NCI-H2029 (cell line): ENCODE measurements around the gene ZSCAN1.
"Not testable (repeated sequence)": the region's sequence is repeated elsewhere in the genome, so short reads cannot be mapped to it uniquely, and the experiment has no call there.

Experiments used
- DNase-seq: peaks from one replicate; lab custom pipeline; 2025; lab: John Stamatoyannopoulos, UW

ZSCAN1 gene, protein sequence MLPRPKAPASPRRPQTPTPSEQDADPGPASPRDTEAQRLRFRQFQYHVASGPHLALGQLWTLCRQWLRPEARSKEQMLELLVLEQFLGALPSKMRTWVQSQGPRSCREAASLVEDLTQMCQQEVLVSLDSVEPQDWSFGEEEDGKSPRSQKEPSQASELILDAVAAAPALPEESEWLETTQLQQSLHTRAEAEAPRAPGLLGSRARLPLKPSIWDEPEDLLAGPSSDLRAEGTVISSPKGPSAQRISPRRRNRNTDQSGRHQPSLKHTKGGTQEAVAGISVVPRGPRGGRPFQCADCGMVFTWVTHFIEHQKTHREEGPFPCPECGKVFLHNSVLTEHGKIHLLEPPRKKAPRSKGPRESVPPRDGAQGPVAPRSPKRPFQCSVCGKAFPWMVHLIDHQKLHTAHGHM

GRCh38 chr19:58033741-58034476 is at the start of gene ZSCAN1:
TSS of gene ZSCAN1 (plus strand) at chr19:58034025. CDS start at chr19:58037837, 3,812 bp downstream.
- peak; percentile 84 for DNase-seq

DNA sequence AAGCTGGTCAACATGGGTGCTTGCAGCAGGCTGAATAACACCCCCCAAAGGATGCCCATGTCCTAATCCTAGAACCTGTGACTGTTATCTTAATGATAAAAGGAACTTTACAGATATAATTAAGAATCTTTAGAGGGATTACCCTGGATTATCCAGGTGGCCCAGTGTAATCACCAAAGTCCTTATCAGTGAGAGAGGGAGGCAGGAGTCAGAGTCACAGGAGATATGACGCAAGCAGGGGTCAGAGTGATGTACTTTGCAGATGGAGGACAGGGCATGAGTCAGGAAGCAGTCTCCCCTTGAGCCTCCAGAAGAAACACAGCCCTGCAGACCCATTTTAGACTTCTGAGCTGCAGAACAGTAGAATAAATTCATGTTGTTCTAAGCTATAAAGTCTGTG is 41.0 kb upstream of the ZSCAN1 start:
- DNase-seq: no peak

- DNase-seq: no peak
Observed at GRCh38 chr19:58000677-58001076, 33.1 kb upstream of the ZSCAN1 start.

- no peak for DNase-seq
Observed at GRCh38 chr19:58001895-58002369, 31.9 kb upstream of the ZSCAN1 start.

- DNase-seq: peak; percentile 82
Observed at GRCh38 chr19:58002384-58003173, 31.2 kb upstream of the ZSCAN1 start, which contains the start of gene ZNF606. TSS of gene ZNF606 (minus strand) at chr19:58002820. CDS start at chr19:58001319, 1,501 bp downstream.

- DNase-seq: no peak
Observed at GRCh38 chr19:58003174-58003828, 30.5 kb upstream of the ZSCAN1 start.

- DNase-seq: no peak
Observed at GRCh38 chr19:58007285-58007684, 26.5 kb upstream of the ZSCAN1 start.

DNA sequence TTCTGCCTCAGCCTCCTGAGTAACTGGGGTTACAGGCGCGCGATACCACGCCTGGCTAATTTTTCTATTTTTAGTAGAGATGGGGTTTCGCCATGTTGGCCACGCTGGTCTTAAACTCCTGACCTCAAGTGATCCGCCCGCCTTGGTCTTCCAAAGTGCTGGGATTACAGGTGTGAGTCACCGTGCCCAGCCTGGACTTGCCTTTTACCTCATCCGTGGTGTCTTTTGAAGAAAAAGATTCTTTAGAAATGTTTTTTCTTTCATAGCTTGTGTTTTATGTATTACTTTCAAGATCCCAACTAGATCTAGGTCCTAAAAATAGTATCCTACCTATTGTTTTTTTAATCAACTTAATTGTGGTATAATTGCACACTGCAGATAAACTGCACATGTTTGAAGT is 24.9 kb upstream of the ZSCAN1 start:
- not testable (repeated sequence) for DNase-seq

GRCh38 chr19:58009301-58009665 is 24.5 kb upstream of the ZSCAN1 start:
- no peak for DNase-seq

- peak; percentile 57 for DNase-seq
Observed at GRCh38 chr19:58009666-58010301, 24.0 kb upstream of the ZSCAN1 start.

DNA sequence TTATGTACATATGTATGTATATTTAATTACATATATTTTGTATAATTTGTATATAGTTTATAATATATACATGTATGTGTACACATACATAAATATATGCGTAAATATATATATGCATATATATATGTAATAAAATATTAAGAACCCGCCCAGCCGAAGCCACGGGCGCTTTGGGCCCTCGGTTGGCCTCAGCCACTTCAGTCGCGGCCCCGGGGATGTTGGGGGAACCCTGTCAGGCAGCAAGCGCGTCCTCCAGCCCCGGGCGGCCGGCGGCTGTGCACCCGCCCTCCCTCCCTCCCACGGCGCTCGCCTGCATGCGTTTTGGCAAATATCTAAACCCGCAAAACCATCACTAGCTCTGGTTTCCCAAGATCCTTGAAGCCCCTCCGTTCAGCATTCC is 23.3 kb upstream of the ZSCAN1 start:
- no peak for DNase-seq

DNA sequence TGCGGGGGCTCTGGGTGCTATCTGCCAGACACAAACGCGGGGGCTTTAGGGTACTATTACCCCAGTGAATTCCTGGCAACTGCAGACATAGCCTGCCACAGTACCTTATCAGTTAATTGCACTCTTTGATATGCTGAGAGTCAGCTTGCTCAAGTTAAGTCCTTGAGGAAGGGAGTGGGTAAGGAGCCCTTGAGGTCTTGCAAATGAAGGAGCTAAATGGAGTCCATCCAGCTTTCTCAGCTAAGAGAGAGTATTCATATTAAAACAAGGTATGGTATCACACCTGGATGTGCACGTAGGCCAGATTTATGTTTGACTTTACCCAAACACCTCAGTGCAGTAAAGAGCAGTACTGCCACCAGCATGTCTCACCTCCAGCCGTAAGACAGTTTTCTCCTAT is 19.7 kb upstream of the ZSCAN1 start:
- DNase-seq: no peak

GRCh38 chr19:58020129-58020528 is 13.7 kb upstream of the ZSCAN1 start:
- DNase-seq: no peak

DNA sequence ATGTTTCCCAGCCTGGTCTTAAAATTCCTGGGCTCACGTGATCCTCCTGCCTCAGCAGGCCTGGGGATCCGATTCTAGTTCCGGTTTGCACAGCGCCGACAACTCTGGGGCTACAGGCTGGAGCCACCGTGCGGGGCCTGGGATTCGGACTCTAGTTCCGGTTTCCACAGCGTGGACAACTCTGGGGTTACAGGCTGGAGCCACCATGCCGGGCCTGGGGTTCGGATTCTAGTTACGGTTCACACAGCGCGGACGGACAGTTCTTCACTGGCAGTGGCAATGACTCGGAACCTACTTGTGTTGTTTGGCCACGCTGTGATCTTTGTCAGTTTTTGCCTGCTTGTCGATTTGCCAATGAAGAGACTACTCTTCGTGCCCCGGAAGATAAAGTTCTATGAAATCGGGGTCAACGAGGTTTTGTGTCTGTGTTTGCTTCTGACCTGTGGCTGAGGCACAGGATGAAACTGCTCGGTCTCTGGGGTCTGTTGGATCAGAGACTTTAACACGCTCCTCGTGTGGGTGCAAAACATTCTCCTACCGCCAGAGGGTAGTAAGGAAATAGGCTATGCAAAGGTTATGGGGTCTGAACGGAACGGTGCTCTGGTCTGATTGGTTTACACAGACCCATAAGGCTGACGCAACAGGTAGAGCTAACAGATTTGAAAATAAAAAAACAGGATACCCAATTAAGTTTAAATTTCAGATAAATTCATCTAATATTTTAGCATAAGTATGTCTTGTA is 12.1 kb upstream of the ZSCAN1 start:
- peak; percentile 39 for DNase-seq

DNA sequence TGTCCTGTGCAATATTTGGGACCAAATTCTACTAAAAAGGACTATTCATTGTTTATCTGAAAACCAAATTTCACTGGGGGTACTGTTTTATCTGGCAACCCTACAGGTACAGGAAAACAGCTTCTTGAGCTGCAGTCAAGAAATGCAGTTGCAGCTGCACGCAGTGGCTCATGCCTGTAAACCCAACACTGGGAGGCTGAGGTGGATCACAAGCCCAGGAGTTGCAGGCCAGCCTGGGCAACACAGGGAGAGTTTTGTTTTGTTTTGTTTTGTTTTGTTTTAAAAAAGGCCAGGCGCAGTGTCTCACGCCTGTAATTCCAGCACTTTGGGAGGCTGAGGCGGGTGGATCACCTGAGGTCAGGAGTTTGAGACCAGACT is 11.6 kb upstream of the ZSCAN1 start:
- no peak for DNase-seq

- DNase-seq: no peak
Observed at GRCh38 chr19:58024661-58025060, 9.2 kb upstream of the ZSCAN1 start.

DNA sequence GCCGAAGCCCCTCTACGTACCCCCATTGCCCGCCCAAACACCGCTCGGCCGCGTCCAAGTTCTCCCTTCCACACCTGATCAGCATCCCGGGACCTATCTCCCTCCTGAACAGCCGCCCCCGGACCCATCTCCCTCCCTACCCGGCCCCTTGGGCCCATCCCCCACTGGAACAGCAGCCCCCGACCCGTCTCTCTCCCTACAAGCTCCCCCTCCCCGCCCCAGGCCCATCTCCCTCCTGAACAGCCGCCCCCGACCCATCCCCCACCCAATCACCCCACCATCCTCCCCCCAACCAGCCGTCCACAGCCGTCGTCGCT is 610 bp downstream of the ZSCAN1 start:
- DNase-seq: no peak

DNA sequence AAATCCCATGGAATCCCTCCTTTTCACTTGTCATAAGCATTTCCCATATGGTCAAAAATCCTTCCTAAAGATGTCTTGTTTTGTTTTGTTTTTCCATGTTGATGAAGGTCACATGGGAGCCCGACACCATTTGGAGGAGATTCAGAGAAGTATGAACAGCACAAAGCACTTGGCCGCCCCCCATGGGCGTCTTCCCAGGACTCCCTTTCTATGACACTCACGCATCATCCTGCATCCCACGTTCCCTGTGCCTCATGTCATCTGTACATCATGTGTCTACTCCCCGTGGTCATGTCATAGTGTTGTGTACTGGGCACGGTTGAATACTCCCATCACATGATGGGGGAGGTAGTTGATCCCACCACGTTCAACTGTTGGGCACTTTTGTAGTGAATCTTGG is 2.0 kb downstream of the ZSCAN1 start:
- no peak for DNase-seq

GRCh38 chr19:58037927-58038687 is 4.3 kb downstream of the ZSCAN1 start:
- DNase-seq: no peak

- no peak for DNase-seq
Observed at GRCh38 chr19:58038688-58039204, 4.9 kb downstream of the ZSCAN1 start.
